ENCODE results near the gene PLEKHM1.

PLEKHM1 gene

DNA sequence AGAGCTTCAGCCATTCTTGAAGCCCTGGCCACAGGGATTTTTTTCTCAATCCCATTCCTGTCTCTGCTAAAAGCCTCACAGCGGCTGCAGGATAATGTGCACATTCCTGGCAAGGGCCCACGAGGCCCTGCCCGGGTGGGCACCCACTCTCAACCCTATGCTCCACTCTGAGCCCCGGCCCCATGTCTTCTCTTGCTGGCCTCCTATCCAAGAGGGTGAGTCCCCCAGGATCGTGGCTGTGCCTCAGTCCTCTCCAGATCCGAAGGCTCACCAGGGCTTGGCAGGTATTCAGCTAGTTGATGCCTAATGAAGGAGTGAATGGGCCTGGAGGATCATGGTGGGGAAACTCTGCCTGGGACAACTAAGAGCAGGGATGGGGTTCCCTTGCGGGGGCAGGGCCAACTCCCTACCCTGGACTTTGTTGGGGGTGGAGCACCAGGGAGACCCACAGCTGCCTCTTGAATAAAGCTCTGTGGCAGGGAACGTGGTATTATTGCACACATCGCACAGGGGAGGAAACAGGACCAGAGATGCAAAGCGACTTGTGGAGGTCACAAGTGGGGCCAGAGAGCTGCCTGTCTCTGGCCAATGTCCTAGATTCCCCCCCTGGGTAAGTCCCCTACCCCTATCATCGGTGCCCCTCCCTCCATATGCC, 63.2 kb downstream of the PLEKHM1 start:
- no peak for DNase-seq (ENCODE audit: low read depth in 2 of 2, low spot score in 1 of 2)

DNA sequence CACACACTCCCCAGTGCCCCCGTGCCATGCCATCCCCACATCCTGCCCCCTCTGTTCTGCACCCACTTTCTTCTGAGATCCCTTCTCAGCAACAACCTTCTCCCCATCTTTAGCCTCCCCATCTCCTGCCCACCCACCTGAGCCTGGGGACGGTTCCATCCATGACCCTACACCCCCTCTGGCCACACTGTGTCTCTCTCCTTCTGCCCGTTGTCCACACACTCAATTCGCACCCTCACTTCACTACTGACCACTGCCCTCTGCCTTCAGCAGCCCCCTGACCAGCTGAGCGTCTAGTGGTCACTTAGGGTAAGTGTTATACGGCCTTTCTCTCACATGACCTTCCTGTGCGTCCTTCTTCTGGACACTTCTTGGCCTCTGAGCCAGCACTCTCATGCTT, 64.0 kb downstream of the PLEKHM1 start:
- no peak for DNase-seq (ENCODE audit: low read depth in 2 of 2, low spot score in 1 of 2)

DNA sequence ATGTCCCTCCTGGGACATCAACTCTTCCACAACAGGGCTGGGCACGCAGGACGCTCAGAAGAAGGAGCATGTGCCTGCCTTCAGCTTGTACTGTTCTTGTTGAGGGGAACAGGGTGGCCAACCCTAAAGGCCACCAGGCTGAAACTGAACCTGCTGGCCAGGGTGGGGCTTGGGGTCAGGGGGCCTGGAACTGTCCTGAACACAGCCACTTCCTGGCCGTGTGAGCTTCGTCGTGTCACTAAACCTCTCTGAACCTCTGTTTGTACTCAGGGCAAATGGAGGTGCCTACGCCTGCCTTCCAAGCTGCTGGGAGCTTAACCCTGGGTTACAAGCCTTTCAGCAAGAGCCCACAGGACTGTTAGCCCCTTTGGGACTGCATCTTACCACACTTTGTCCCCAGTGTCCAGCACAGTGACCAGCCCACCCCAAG, 64.5 kb downstream of the PLEKHM1 start:
- no peak for DNase-seq (ENCODE audit: low read depth in 2 of 2, low spot score in 1 of 2)

DNA sequence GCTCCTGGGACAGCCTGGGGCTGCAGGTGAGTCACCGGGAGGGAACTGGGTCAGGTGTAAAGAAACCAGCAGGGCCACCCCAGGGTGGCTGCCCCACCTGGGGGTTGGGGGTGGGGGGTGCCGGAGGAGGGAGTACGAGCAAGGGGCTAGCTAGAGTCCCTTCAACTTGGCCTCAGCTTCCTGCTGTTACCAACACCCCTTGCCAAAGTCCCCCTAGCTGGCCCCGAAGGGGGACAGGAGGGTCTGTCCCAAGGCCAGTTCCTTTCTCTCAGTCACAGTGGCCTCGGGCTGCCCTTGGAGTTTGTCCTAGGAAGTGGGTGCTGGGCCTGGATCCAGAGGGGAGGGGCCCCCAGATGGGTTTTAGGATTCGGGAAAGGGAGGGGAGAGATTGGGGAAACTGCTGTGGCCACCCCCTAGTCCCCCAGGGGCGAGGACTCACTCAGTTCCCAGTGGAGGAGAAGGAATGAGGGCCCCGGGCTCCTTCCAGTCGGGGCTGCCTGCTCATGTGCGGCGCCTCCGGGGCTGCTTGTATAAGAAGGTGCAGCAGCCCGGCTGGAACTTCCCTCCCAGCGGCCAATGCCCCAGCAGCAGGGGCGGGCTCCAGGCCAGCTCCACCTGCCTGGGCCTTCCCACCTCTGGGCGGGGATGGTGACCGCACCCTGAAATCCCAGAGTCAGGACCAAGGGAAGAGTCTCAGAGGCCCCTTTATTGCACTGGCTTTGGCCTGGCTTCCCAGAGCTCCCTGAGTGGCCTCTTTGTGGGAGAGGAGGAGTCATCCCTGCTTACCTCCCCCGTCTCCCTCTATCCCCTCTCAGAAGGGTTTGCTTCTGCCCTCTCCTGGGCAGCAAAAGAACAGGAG, 65.2 kb downstream of the PLEKHM1 start:
- DNase-seq (ENCODE audit: low read depth in 2 of 2, low spot score in 1 of 2), result no peak

DNA sequence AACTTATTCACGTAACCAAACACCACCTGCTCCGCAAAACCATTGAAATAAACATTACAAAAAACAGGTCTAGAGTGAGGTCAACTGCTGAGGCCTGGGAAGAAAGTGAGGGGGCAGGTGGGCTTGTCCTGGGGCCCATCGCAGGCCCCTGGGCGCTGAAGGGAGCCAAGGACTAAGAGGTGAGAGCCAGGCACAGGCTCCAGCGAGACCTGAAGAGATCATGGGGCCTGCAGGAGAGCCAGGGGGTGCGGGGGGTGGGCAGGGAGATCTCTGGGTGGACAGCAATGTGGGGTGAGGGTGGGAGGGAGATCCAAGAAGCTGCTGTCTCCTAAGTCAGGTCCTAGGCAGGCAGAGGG, 65.8 kb downstream of the PLEKHM1 start:
- DNase-seq (ENCODE audit: low read depth in 2 of 2, low spot score in 1 of 2), result no peak

DNA sequence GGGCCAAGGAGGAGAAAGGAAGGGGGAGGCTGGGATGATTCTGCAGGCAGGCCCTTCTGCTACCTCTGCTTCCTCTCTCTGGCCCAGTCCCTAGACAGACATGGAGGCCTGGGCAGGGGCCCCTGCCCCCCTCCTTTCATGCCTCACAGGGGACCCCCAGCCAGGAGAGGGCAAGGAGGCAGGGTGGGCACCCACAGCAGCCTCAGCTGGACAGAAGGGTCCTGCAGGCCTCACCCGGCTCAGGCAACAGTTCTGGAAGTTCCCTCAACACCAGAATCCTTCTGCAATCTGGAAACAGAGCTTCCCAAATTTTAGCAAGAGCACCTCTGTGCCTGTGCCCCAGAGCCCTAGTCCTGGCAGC, 66.6 kb downstream of the PLEKHM1 start:
- DNase-seq (ENCODE audit: low read depth in 2 of 2, low spot score in 1 of 2), result no peak

DNA sequence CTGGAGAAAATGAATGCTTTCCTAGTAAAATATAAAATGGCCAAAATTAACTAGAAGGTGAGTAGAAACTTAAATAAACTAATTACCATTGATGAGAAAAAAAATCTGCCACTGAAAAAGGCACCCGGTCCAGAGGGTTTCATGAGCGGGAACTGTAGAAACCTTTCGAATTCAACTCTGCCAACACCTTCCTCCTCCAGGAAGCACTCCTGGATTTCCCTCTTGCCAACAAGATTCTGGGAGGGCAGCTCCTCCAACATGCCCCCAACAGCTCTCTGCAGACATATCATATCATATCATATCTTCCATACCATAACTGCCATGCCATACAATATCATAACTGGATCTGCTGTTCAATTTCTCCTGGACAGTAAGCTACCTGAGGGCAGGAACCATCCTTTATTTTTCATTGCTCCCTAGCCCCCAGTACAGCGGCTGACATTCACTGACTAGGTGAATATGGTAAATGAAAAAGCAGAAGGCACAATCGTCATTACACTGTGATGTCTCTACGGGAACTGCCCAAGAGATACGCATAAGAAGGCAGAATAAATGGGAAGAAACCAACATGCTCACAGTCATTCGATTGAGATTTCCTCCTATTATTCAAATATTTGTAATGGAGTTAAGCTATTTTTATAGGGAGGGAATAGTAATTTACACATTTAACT, 67.1 kb downstream of the PLEKHM1 start:
- DNase-seq (ENCODE audit: low read depth in 2 of 2, low spot score in 1 of 2), result no peak

DNA sequence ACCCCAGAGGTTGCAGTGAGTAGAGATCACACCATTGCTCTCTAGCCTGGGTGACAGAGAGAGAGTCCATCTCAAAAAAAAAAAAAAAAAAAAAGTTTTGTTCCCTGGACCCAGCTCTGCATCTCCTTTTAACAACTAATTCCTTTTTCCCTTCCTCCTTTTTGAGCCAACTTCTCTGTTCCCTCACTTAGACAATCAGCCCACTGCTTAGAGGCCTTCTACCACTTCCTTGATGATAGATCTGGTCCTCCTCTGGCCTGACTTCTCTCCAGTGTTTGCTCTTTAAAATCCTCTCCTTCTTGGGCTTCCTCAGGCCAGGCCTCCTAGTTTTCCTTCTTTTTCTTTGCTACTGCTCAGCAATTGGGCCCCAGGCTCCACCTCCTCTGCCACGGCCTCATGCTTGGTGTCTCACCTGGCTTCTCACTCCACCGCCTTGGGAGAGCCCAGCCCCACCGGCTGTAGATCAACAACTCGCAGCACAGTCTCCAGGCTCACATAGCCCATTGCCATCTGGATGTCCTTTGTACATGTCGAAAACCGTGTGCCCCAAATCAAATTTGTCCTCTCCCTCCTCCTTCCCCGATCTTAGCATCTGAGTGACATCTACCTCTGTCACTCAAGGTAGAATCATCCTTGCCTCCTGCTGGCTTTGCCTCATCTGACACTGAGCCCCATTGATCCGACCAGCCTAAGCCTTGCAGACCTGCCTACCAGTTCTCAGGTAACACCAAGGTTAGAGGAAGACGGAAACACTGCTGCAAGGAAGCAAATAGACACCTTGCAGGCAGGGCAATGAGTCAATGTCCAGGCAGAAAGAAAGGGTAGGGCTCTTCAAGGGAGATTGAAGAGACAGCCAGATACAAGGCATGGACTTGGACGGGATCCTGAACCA, 75.3 kb downstream of the PLEKHM1 start:
- no peak for DNase-seq (ENCODE audit: low read depth in 2 of 2, low spot score in 1 of 2)

DNA sequence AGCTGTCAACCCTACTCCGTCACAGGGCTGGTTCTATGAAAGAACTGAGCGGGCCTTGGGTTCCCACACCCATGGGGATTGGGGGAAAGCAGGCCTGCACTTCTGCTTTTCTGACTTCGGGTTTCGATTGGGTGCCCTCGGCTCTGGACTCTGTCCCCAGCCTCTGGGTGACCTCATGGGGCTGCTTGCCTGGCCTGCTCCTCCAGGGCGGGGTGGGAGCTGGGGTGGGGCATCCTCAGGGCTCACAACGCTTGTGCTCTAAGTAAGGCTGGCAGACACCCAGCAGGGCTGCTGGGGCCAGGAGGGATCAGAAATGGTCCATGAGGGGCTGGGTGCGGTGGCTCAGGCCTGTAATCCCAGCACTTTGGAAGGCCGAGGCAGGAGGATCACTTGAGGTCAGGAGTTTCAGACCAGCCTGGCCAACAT, 77.0 kb downstream of the PLEKHM1 start:
- no peak for DNase-seq (ENCODE audit: low read depth in 2 of 2, low spot score in 1 of 2)

DNA sequence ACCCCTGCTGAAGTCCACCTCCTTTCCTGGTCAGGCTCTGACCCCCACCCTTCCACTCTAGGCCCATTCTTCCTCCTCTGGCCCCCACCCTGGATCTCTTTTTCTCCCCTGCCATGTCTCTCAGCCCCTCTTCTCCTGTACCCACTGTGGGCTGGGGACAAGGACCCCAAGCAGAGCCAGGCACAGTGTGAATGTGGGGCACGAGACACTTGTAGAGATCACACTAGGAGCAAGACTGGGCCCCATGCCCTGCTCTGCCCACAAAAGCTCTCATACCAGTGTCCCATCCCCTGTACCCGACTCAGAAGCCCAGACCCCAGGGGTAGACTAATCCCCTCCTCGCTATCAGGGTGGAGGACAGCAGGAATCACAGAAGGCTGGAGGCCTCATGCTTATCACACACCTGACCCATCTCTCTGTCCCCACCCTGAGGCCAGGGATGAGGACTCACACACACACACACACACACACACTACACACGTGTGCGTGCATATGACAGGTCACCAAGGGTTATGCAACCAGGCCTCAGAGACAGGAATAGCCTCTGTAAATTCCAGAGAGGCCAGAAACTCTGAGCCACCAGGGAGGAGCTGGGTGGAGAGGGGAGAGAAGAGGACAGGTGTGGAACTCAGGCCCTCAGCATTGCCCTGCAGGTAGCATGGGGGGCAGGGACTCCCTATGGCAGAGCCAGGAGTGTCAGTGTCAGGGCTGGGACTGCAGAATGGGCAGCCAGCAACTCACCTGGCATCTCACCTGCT, 79.0 kb downstream of the PLEKHM1 start:
- DNase-seq (ENCODE audit: low read depth in 2 of 2, low spot score in 1 of 2), result no peak

DNA sequence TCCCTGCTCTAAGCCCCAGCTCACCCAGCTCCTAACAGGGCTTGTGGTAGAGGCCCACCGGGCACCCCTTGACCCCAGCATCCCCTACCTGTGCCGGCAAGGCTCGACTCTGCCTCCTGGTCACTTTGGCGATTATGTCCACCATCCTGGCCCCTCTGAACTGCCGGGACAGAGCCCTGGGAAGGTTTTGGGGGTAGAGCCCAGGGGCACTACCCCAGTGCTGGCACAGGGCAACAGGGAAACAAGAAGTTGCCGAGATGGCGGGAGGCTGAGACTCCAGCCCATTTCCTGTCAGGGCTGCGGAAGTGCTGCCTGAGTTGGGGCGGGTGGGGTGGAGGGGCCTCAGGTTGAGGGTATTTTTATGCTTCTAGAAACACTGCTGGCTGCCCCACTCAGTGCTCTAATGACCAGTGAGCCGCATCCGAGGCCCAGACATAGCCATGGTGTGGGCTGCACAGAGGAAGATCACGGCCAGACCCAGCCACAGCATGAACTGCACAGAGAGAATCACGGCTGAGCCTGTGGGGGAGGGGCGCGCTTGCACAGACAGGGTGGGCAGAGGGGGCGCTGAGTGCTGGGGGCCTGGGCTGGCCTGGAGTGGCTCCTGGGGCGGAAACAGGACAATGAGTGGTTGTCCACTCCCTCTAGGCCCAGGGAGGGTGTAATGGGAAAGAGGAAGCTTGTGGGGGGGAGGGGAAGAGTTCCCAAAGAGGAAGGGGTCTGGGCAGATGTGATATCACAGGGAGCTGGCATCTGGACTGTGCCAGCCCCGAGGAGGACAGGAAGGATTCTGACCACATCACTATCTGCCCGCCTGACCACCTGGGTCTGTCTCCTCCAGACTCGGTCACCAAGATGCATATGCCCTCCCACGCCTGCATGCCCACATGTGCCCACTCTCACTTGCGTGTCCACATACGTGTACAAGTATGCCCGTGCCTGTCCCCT, 80.1 kb downstream of the PLEKHM1 start:
- peak in 1 of 2 donors; percentile 37 for DNase-seq (ENCODE audit: low read depth in 2 of 2, low spot score in 1 of 2)

DNA sequence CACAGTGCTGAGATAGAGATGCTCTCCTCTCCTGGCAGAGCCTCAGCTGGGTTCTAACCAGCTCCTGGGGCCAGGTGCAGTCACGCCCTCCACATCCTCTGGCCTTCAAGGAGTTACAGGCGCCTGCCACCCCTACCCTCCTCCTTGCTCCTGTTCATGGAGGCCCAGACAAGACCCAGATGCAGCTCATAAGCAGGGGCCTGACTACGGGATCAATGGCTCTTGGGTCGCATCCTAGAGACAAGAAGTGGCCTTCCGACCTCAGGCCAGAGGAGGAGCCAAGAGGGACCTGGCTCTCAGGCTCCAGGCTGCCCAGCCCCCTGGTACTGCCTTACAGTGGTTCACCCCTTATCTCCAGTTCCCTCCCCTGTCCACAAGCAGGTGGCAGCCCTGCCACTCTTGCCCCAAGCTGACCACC, 80.9 kb downstream of the PLEKHM1 start:
- DNase-seq (ENCODE audit: low read depth in 2 of 2, low spot score in 1 of 2), result no peak

DNA sequence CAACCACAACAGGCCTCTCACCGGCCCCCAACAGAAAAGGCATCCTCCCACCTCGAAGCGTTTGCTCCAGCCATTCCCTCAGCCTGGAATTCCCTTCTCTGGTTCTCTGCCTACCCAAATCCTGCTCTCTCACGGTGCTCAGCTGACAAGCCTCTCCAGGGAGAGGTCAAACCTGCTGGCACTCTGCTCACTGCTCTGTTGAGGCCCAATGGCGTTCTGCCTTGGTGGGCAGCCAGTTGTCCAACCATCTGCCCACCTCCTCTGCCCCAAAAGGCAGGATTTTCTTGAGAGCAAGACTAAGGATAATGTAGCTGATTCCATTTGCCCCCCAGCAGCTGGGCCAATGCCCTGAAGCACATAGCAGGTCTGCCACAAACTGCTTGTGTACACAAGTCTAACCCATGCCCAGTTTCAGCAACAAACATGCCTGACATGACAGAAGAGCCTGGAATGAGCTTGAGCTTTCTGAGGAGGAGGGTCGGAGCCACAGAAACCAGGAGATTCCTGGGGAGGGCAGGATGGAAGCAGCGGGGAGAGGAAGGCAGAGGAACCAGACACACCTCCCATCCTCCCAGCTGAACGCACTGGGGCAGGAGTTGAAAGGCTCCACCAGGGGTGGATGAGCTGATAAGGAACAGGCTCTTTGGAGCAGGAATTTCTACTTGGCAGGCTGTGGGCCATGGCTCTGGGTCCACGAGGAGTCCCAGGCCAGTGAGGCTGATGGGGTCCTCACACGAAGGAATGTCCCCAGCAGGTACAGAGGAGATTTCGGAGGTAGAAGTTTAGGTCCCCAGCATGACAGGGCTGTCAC, 81.7 kb downstream of the PLEKHM1 start:
- no peak for DNase-seq (ENCODE audit: low read depth in 2 of 2, low spot score in 1 of 2)

DNA sequence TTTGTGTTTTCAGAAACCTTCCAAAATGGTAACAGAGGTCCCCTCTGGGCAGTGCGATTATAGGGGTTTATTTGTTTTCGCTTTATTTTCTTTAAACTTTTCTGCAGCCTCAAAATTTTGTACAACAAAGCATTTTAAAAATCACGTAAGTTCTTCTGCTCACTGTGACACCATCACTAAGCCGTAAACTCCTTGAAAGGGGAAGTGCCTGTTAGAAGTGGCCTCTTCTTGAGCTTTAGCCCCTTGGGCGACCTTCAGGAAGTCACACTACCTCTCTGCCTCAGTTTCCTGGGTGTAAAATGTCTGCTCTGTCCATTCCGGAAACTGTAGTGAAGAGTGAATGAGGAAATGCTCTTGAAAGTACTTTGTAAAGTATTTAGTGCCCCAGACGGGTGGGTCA, 84.4 kb downstream of the PLEKHM1 start:
- no peak for DNase-seq (ENCODE audit: low read depth in 2 of 2, low spot score in 1 of 2)

DNA sequence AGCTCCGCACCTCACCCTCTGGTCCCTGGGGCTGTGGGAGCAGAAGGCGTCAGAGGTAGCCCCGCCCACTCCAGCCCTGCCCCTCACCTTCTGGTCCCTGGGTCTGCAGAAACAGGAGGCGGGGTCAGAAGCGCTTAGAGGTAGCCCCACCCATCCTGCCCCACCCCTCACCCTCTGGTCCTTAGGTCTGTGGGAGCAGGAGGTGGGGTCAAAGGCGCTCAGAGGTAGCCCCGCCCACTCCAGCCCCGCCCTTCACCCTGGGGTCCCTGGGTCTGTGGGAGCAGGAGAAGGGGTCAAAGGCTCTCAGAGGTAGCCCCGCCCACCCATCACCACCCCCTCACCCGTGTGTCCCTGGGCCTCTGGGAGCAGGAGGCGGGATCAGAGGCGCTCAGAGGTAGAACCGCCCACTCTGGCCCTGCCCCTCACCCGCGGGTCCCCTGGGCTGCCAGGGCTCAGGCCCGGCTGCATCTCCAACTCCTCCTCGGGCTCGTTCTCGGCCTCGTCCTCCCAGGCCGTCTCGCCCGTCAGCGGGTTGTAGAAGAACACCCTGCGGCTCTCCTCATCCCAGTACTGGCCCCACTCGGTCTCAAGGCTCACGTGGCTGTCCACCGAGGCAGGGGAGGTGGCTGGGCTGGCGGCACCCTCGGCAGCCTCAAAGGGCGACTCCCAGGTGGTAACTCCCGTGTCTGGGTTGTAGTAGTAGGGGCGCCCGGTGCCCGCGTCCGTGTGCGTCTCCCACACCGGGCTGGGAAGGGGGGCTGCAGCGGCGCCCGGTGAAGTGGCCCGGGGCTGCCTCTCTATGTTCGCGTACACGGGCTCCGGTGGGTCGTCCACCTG, 85.1 kb downstream of the PLEKHM1 start:
- DNase-seq (ENCODE audit: low read depth in 2 of 2, low spot score in 1 of 2), result no peak

DNA sequence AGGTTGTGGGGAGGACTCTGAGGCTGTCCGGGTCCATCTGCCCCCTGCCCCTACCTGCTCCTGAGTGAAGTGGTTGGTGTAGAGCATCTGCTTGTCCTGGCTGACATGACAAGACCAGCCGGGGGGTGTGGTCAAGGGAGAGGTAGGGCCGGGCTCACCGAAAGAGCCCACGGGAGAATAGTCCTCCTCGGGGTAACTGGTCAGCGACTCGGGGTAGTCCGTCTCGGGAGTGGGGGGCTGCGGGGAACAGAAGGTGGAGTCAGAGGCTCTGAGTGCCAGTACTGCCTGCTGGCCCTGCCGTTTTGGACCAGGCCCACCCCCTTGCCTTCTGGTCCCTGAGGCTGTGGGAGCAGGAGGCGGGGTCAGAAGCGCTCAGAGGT, 85.7 kb downstream of the PLEKHM1 start:
- no peak for DNase-seq (ENCODE audit: low read depth in 2 of 2, low spot score in 1 of 2)

DNA sequence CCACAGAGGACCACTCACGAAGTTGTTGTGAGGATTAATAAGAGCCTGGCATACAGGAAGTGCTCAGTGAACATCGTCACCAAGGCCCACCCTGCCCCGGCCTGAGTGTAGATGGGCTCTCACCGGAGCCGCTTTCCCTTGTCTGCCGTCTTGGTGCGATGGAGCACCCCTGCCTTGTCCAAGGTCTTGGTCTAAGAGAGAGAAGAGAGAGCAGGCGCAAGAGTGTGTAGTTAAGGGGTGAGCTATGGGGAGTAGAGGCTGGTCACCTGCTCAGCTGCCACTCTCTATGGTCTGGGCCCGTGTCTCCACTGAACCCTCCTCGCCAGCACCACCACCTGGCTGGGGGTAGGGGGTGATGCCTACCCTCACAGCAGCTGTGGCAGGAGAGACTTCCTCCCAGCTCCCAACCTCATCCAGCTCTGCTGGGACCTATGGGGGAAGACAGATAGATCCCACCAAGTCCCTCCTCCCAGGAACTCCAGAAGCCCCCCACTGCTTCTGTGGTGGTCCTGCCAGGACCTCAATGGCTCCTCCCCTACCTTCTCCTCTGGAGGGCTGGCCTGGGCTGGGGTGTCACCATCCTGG, 86.5 kb downstream of the PLEKHM1 start:
- no peak for DNase-seq (ENCODE audit: low read depth in 2 of 2, low spot score in 1 of 2)

Data from stimulated activated CD8-positive, alpha-beta memory T cell treated with anti-CD3 and anti-CD28 coated beads, Interleukin-4, amount 100 ng/mL, for 1 hour (primary cell).